Small intestine (tissue), 7 donors: ENCODE measurements around the gene ARHGEF10L. TPM values are rescaled to one million over a fixed set of nuclear protein-coding genes. Genes with fewer than 3 reads are reported as not detected.

ENCODE experiments used
- DNase-seq, 2 donors: peaks; one replicate each; pipeline versions ENCODE4 v3.0.0 to v3.0.0-alpha.2; 2013
- FAIRE-seq: peaks from 2 replicates; lab custom pipeline; 2012; peaks lifted over from hg19 to GRCh38; lab: Jason Lieb, UNC
- H3K27ac ChIP-seq, 3 donors: one replicate each; pipeline ENCODE4 v1.5.1; 2013; ENCODE audit warnings: low read length in 2 of 3, mild to moderate bottlenecking in 2 of 3, control low read depth in 1 of 3, inconsistent platforms in 1 of 3, low read depth in 1 of 3, moderate library complexity in 1 of 3
- H3K27me3 ChIP-seq, 3 donors: one replicate each; pipeline ENCODE4 v1.6.1; 2013; ENCODE audit warnings: low read length in 3 of 3, inconsistent platforms in 1 of 3; ENCODE audit not compliant: control insufficient read depth in 3 of 3, insufficient read depth in 3 of 3
- H3K36me3 ChIP-seq, 3 donors: one replicate each; pipeline ENCODE4 v1.6.1; 2013; ENCODE audit warnings: low read length in 3 of 3, inconsistent platforms in 1 of 3, low read depth in 1 of 3, mild to moderate bottlenecking in 1 of 3, moderate library complexity in 1 of 3; ENCODE audit not compliant: control insufficient read depth in 3 of 3, insufficient read depth in 2 of 3
- H3K4me1 ChIP-seq, 3 donors: one replicate each; pipeline ENCODE4 v1.6.1; 2013; ENCODE audit warnings: low read length in 2 of 3, inconsistent platforms in 1 of 3, low read depth in 1 of 3, mild to moderate bottlenecking in 1 of 3, moderate library complexity in 1 of 3; ENCODE audit not compliant: control insufficient read depth in 3 of 3, insufficient read depth in 2 of 3
- H3K4me3 ChIP-seq, 3 donors: one replicate each; pipeline ENCODE4 v1.5.1; 2013; ENCODE audit warnings: low read length in 3 of 3, control low read depth in 1 of 3, inconsistent platforms in 1 of 3, low read depth in 1 of 3, mild to moderate bottlenecking in 1 of 3, moderate library complexity in 1 of 3
- H3K9me3 ChIP-seq, 2 donors: one replicate each; pipeline ENCODE4 v1.6.1; 2013; ENCODE audit warnings: low read depth in 1 of 2, low read length in 1 of 2; ENCODE audit not compliant: control insufficient read depth in 2 of 2, insufficient read depth in 1 of 2
- whole genome bisulfite sequencing, 3 donors: extraction: QIAGEN DNeasy Blood & Tissue Kit; methylation state at CpG; one replicate each; pipeline ENCODE4 v1.1.7; 2013; 5-methylcytosine and 5-hydroxymethylcytosine counted together
- polyA plus RNA-seq, 4 donors: library from polyadenylated mRNA; stranded (reverse) in 3 of 4; unstranded in 1 of 4; fragments of 200-250 nt in 3 of 4; fragments of 120-200 nt in 1 of 4; gene quantifications; one replicate each; pipeline versions ENCODE4 v1.2.1 to v1.2.3, GENCODE V29; 2013
- donor health status: healthy with polysubstance abuse.
- donor health status: control.
- donor health status: control.
- donor health status: Bipolar disorder and iron deficiency.
- donor health status: healthy.

ARHGEF10L gene
- polyA plus RNA-seq, 4 donors: 5.6 to 120 (median 35.0) TPM

GRCh38 chr1:17686258-17686657 is 146.8 kb downstream of the ARHGEF10L start:
- Histone ChIP-seq H3K27me3 (no peaks in the 10 kb centered on the region), H3K36me3 (peaks cover 0 to 79% (median 2%) of the 10 kb centered on the region in 3 donors), H3K4me1 (no peaks in the 10 kb centered on the region), H3K4me3 (no peak overlapping the region), H3K27ac (no peak overlapping the region), H3K9me3 (peaks cover 0 to 3% of the 10 kb centered on the region in 2 donors)
- FAIRE-seq (no peak), DNase-seq (no peak)
- WGBS, 3 donors: 66 to 79% (median 78%) methylated on average over 7 of the region's 7 CpGs

DNA sequence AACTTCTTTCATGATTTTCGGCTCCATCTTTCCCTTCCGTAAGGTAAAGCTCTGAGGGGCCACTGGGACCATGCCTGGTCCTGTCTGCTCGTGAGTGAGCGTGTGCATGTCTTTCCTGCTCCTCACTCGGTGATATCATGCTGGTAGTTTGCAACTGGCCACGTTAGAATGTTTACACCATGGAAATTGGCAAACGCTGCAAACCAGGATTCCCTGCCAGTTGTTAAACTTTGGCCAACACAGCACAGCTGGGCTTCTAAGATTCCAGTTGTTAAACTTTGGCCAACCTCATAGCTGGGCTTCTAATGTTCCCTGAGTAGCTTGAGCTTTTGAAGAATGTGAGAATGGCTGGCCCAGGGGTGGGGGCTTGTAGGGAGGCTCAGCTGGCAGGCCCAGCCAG is 147.6 kb downstream of the ARHGEF10L start:
- no peak for FAIRE-seq
- no peak overlapping the region for H3K4me3 ChIP-seq
- 60 to 72% (median 63%) methylated on average over 7 of the region's 7 CpGs for WGBS, 3 donors
- H3K27ac ChIP-seq: no peak overlapping the region
- DNase-seq: no peak
- no peaks in the 10 kb centered on the region for H3K4me1 ChIP-seq
- H3K27me3 ChIP-seq: no peaks in the 10 kb centered on the region
- H3K9me3 ChIP-seq: peaks cover 0 to 3% of the 10 kb centered on the region in 2 donors
- peaks cover 0 to 77% (median 2%) of the 10 kb centered on the region in 3 donors for H3K36me3 ChIP-seq

DNA sequence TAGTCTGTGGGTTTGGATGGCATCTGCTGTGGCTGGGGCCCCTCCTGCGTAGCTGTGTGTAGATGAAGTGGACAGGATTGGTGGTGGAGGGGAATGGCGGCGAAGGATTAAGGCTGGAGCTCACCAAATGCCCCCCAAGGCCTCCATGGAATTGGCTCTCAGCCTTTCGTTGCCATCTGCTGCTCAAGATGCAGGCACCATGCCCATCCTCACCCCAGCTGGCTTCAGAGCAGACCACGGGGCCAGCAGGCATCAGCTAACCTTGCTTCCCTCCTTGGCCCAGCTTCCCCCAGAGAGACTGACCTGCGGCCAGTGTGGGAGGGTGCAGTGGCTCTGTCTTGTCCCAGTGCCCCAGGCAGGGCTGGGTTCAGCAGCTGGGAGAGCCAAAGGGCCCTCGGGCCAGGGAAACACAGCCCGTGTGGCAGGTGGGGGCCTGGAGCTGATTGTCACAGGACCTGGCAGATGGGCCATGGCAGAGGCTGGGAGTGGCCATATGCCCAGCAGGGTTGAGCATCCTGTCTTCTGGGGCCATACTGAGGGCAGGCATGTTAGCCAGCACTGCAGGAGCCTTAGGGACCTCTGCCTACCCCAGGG is 148.8 kb downstream of the ARHGEF10L start:
- FAIRE-seq: no peak
- Histone ChIP-seq H3K27ac (no peak overlapping the region), H3K36me3 (peaks cover 0 to 80% (median 2%) of the 10 kb centered on the region in 3 donors), H3K27me3 (no peaks in the 10 kb centered on the region), H3K4me3 (no peak overlapping the region), H3K4me1 (no peaks in the 10 kb centered on the region), H3K9me3 (peaks cover 0 to 3% of the 10 kb centered on the region in 2 donors)
- 89 to 95% (median 90%) methylated on average over 8 of the region's 8 CpGs for WGBS, 3 donors
- no peak for DNase-seq

DNA sequence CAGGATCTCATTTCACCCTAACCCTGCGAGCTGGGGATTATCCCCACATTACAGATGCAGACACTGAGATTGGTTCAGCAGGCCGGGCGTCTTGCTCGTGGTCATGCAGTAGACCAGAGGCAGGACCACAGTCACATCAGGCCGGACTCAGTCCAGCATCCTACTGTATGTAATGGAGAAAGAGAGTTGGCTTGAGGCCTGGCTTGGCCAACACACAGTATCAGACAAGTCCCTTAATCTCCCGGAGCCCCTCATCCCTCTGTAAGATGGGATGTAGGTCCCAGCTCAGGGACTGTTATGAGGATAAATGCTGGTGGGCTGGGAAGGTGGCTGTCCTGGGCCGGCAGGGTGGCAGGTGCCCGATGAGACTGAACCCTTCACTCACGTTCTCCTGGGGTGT is 149.5 kb downstream of the ARHGEF10L start:
- WGBS, 3 donors: 84 to 94% (median 92%) methylated on average over 9 of the region's 9 CpGs
- Histone ChIP-seq H3K4me1 (no peaks in the 10 kb centered on the region), H3K27ac (no peak overlapping the region), H3K9me3 (peaks cover 0 to 3% of the 10 kb centered on the region in 2 donors), H3K36me3 (peaks cover 0 to 80% (median 0%) of the 10 kb centered on the region in 3 donors), H3K4me3 (no peak overlapping the region), H3K27me3 (no peaks in the 10 kb centered on the region)
- FAIRE-seq: no peak
- no peak for DNase-seq

DNA sequence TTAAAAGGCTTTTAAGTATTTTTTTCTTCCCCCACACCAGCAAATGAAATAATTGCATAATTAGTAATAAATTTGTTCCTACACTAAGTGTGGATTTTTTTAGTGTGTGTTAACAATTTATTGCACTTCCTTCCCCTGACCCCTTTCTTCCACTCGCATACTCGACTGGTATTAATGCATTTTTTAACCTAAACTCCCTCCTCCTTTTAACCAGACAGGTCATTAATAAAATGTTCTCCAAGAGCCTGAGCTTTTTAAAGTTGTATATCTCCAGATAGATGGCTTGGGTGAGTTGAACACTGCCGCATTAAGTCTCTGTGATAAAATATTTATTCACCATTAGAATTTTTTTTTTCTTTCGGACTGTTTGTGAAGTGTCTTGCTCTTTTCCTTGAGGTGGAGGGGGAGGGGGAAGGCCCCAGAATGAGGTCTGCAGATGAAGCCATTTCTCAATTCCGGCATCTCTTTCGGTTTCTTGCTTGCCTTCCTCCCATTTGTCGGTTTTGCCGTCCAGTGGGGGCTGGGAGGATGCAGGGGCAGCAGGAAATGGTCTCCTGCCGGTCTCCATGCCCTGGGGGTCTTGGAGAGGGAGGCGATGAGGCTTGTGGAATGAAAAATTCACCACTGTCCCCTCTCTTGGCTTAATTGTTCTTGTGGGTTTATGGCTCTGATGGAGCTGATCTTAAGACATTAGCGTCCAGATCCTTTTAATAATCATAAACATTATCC is 151.6 kb downstream of the ARHGEF10L start:
- peaks cover 0 to 82% (median 0%) of the 10 kb centered on the region in 3 donors for H3K36me3 ChIP-seq
- no peak overlapping the region for H3K4me3 ChIP-seq
- FAIRE-seq (no peak), DNase-seq (no peak)
- H3K9me3 ChIP-seq: peaks cover 0 to 3% of the 10 kb centered on the region in 2 donors
- 53 to 78% (median 63%) methylated on average over 11 of the region's 11 CpGs for WGBS, 3 donors
- no peak overlapping the region for H3K27ac ChIP-seq
- no peaks in the 10 kb centered on the region for H3K27me3 ChIP-seq
- H3K4me1 ChIP-seq: no peaks in the 10 kb centered on the region

- Histone ChIP-seq H3K36me3 (peaks cover 0 to 84% (median 4%) of the 10 kb centered on the region in 3 donors), H3K4me1 (no peaks in the 10 kb centered on the region), H3K9me3 (peaks cover 0 to 3% of the 10 kb centered on the region in 2 donors), H3K27me3 (no peaks in the 10 kb centered on the region), H3K27ac (no peak overlapping the region), H3K4me3 (no peak overlapping the region)
- no peak for FAIRE-seq
- DNase-seq: no peak
- WGBS, 3 donors: 74 to 76% (median 75%) methylated on average over 9 of the region's 9 CpGs
Measured at GRCh38 chr1:17692645-17693044, 153.1 kb downstream of the ARHGEF10L start.

- DNase-seq (peak; percentile 10 to 27), FAIRE-seq (no peak)
- H3K4me3 ChIP-seq: no peak overlapping the region
- H3K4me1 ChIP-seq: no peaks in the 10 kb centered on the region
- no peaks in the 10 kb centered on the region for H3K27me3 ChIP-seq
- 85 to 89% (median 88%) methylated on average over 40 to 42 of the region's 42 CpGs for WGBS, 3 donors
- no peak overlapping the region for H3K27ac ChIP-seq
- peaks cover 0 to 64% (median 4%) of the 10 kb centered on the region in 3 donors for H3K36me3 ChIP-seq
- no peaks in the 10 kb centered on the region for H3K9me3 ChIP-seq
Measured at GRCh38 chr1:17696417-17697301, 157.2 kb downstream of the ARHGEF10L start.

DNA sequence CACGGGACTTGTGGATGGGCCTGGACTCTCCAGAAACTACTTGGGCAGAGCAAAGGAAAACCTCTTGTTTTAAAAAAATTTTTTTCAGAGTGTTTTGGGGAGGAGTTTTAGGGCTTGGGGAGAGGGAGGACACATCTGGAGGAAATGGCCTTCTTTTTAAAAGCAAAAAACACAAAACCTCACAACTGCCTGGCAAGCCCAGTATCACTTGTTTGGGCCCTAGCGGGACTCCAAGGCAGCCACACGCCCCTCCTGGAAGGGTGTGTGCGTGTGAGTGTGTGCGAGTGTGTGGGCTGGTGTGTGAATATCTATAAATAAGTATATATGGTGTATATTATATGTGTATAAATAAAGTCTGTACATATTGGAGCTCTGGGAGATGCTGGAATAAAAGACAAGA is 158.0 kb downstream of the ARHGEF10L start:
- DNase-seq (no peak), FAIRE-seq (no peak)
- Histone ChIP-seq H3K36me3 (peaks cover 0 to 56% (median 4%) of the 10 kb centered on the region in 3 donors), H3K4me3 (no peak overlapping the region), H3K27ac (no peak overlapping the region), H3K9me3 (no peaks in the 10 kb centered on the region), H3K27me3 (no peaks in the 10 kb centered on the region), H3K4me1 (no peaks in the 10 kb centered on the region)
- 64 to 86% (median 67%) methylated on average over 5 of the region's 5 CpGs for WGBS, 3 donors
